Measurements from ENCODE around the gene TMX1.
"Not testable (repeated sequence)": the region's sequence is repeated elsewhere in the genome, so short reads cannot be mapped to it uniquely, and the experiment has no call there.

TMX1 gene

DNA sequence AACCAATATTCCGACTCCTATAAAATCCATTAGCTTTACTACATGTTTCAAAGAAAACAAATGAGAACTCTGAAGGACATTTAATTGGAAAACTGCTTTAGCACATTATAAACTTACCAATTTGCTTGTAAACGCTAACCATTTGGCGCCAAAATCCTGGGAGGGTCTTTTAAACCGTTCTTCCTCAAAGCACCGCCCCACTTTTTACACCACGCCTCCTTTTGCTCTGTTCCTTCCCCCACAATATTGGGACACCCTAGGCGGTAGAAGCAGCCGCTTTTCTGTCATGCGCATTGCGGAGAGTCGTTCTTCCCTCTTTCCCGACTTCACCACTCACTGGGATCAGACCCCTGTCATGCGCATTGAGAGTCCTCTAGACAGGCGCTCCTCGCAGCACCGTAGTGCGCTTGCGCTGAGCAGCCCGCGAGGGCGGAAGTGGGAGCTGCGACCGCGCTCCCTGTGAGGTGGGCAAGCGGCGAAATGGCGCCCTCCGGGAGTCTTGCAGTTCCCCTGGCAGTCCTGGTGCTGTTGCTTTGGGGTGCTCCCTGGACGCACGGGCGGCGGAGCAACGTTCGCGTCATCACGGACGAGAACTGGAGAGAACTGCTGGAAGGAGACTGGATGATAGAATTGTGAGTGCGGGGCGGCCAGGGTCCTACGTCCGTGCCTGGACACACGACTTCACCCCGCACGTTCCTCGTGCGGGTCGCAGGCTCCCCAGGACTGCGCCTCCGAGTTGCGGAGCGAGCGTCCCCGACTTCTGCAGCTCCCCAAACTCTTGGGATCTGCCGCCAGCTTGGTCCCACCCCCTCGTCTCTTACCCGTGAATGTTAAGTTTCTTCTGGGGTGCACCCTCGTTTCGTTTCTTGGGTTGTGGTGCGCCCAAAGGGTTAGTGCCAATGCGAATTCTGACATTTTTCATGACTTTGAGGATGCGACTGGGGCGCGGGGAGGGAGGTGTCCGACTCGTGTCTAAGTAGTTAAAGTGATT, at the start of gene TMX1:
TMX1 (plus strand) TSS at position 435 of the 991 bp plus-strand sequence; CDS start at position 481, 46 bp downstream.
- FAIRE-seq, result peak; percentile 99

DNA sequence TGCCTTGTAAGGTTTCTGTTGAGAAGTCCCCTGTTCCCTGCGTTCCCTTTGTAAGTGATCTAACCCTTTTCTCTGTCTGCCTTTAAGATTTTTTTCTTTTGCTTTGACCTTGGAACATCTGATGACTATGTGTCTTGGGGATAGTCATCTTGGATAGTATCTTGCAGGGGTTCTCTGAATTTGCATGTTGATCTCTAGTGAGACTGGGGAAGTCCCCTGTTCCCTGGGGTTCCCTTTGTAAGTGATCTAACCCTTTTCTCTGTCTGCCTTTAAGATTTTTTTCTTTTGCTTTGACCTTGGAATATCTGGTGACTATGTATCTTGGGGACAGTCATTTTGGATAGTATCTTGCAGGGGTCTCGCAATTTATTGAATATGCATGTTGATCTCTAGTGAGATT, 38.2 kb upstream of the TMX1 start:
- FAIRE-seq, result no peak

- FAIRE-seq, result no peak
Measured at GRCh38 chr14:51202914-51203665, 37.0 kb upstream of the TMX1 start.

GRCh38 chr14:51203881-51204280, 36.2 kb upstream of the TMX1 start:
- no peak for FAIRE-seq

GRCh38 chr14:51205486-51205885, 34.6 kb upstream of the TMX1 start:
- FAIRE-seq, result no peak

- FAIRE-seq, result no peak
Measured at GRCh38 chr14:51206462-51206861, 33.6 kb upstream of the TMX1 start.

DNA sequence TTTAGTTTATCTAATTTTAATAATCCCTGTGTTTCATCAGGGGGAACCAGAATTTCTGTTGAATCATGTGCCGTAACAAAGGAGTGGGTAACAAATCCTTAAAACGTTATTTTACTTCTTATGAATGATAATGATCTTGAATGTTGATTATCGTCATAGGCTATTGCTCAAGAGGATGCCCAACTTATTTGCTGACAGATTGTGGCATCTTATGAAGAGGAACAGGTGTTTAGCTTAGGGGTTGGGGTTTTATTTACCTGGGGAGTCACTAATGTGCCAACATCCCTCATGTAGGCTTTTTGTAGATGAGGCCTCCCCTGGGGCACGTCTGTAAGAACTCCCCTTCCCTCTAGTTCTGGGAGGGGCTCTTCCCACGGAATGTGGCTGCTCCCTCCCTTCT, 32.4 kb upstream of the TMX1 start:
- no peak for FAIRE-seq

- no peak for FAIRE-seq
Measured at GRCh38 chr14:51208982-51209381, 31.1 kb upstream of the TMX1 start.

GRCh38 chr14:51209457-51209856, 30.6 kb upstream of the TMX1 start:
- no peak for FAIRE-seq

DNA sequence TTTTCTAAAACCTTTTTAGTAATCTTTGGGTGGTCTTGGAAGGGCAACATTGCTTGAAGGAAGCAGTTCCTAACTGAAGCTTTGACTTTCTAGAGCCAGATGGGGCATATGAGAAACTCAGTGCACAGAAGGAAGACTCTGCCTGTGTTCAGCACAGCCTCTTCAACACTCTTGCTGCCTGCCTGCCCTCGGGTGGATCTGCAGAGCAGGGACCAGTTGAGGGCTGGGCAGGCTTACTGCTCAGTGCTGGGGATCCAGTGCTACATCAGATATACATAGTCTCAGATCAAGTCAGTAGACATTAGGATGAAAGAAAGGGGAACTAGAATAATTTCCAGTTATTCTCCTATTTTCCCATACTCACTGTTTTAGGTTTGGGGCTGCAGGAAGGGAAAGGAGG, 29.5 kb upstream of the TMX1 start:
- no peak for FAIRE-seq

DNA sequence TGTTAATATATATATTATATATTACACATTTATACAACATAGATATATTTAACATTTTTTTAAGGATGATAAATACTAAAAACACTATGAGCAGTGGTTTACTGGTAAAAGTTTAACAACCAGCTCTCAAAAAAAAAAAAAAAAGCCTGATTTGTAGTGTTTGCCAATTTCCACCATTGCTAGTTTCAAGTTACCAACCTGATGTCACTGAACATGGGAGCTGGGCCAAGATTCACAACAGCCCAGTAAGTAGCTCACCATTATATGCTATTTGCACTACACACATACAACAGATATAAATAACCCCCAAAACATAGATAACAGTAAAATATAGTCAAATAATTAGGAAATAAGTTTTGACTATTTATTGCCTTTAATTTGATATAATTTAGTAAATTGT, 28.9 kb upstream of the TMX1 start:
- FAIRE-seq, result no peak

GRCh38 chr14:51216602-51217001, 23.4 kb upstream of the TMX1 start:
- FAIRE-seq, result no peak

GRCh38 chr14:51219473-51220448, 20.3 kb upstream of the TMX1 start:
- peak; percentile 94 for FAIRE-seq

DNA sequence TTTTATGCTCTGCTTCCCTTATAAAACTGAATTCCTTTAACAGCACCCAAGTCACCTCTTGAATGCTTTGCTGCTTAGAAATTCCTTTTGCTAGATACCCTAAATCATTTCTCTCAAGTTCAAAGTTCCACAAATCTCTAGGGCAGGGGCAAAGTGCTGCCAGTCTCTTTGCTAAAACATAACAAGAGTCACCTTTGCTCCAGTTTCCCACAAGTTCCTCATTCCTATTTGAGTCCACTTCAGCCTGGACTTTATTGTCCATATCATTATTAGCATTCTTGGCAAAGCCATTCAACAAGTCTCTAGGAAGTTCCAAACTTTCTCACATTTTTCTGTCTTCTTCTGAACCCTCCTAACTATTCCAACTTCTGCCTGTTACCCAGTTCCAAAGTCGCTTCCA, 16.6 kb upstream of the TMX1 start:
- FAIRE-seq, result not testable (repeated sequence)

GRCh38 chr14:51224551-51224950, 15.5 kb upstream of the TMX1 start:
- FAIRE-seq, result no peak

DNA sequence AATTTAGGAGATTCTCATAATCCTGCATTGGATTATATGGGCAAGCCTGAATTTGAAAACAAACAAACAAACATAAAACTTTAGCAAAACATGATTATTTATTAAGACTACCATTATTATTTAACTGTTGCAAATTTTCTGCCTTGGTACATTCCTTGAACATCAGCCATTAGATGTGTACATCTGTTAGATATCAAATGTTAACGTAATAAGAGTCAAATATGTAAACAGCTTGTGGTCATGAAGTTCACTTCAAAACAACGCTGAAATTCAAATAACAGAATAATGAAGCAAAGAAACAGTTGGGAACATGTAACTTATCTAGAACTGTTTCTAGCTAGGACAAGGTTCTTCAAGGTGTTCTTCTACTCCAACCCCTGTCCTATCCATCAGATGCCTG, 14.3 kb upstream of the TMX1 start:
- FAIRE-seq, result no peak

DNA sequence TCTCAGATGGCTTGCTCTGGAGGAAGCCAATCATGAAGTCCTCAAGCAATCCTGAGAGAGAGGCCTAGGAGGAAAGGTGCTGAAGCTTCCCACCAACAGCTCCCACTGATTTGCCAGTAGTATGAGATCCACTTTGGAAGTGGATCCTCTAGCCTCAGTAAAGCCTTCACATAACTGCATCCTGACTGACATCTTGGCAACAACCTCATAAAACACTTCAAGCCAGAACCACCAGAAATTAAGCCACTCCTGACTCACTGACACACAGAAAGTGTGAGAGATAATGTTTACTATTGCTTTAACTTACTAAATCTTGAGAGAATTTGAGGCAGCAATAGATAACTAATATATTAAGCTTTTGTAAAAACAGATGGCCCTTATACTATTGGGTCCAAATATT, 11.7 kb upstream of the TMX1 start:
- FAIRE-seq, result no peak

- FAIRE-seq, result no peak
Measured at GRCh38 chr14:51228890-51229289, 11.2 kb upstream of the TMX1 start.

DNA sequence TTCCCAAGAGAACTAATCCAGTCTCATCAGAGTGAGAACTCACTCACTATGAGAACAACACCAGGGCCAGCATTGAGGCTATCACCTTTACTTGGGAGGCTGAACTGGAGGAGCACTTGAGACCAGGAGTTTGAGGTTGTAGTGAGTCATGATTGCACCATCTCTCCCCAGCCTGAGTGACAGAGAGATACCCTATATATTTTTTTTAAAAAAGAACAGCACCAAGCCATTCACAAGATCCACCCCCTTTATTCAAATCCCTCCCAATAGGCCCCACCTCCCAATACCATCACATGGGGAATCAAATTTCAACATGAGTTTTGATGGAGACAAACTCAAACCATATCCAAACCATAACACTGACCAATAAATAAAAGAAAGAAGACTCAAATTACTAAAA, 3.7 kb upstream of the TMX1 start:
- no peak for FAIRE-seq

GRCh38 chr14:51240804-51241380, 845 bp downstream of the TMX1 start:
- FAIRE-seq, result no peak

DNA sequence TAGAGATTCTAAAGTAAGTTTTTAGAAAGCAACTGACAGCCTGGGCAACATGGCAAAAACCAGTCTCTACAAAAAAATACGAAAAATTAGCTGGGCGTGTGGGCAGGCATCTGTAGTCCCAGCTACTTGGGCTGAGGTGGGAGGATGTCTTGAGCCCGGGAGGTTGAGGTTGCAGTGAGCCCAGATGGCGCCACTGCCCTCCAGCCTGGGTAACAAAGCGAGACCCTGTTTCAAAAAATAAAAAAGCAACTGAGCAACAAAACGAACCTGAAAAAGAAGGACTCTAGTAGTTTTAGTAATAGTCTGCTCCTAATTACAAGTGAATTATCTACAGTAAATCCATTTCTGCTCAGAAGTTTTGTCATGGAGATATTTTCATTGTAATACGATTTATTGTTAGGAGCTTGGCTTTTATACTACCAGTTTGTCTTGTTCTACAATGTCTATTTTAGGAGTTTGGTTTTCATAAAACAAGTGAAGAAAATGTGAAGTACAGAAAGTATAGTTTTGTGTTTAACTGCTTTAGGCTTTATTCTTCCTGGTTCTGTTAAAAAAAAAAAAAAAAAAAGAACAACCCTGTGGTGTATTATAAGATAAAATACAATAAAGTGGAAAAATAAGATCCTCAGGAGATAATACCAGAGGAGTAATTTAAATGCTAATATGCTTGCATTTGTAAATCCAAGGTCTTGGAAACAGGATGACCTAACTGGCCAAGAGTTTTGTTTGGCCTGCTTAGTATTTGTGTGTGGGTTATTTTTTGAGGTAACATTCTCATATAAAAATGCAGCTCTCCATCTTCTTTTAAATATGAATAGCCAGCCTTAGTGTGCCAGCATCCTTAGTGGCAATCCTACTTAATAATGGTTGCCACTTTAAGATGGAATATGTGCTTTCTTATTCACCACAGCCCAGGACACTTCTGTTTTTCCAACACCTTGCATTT, 2.8 kb downstream of the TMX1 start:
- no peak for FAIRE-seq

All from G401.6 (cell line).